Measurements from ENCODE around the gene POLR2E. TPM values are rescaled to one million over a fixed set of nuclear protein-coding genes. Genes with fewer than 3 reads are reported as not detected.

Gene POLR2E
- total and polyA plus RNA-seq, 2 of the 8 experiments (the other 6 are each of a cell fraction or from before 2014, with no cell fraction given) = 281 to 381 TPM

DNA sequence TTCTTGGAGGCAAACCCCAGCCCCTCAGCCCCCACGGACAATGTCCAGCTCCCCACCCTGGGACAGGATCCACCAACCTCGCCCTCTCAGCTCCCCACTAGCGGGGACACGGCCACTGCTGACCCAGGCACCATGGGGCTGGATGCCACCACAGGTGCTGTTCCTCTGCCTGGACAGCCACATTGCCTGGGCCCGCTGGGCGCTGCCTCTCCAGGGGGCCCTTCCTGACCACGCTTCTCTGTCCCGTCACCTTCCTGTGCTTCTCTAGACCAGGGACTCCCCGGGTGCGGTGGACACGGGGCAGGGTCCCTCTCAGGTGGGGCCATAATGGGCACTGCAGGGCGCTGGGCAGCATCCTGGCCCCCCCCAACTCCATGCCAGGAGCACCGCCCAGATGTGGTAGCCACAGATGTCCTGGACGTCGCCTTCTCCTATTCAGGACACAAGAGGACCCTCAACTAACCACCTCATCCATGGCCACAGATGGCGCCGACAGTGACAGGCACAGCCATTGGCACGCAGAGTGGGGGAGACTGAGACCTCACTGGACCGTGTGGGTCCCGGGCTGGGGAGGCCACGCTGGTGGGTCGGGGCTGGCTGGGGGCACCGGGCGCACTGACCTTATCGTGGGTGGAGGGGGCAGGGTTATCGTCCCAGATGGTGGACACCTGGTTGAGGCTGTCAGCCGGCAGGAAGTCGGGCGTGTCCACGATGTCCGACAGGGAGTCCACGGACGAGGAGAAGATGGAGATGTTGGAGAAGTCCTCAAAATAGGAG is 32.0 kb upstream of the POLR2E start:
- no peak overlapping the region for H2BK120ac ChIP-seq (replicated peaks; ENCODE audit: low read depth, low read length)
- DNase-seq (ENCODE audit: low read depth in 1 of 2, low spot score in 2 of 2) (no peak), FAIRE-seq (no peak)
- H4K5ac ChIP-seq (ENCODE audit: insufficient read length, low read depth, low read length) = no peak overlapping the region
- H3K18ac ChIP-seq (ENCODE audit: extremely low read depth, low read length) = no peak overlapping the region
- POLR2A ChIA-PET (ENCODE audit: partially characterized antibody) = no interaction called here
- H4K91ac ChIP-seq (replicated peaks; ENCODE audit: insufficient read length, low read length) = no peak overlapping the region
- H4K8ac ChIP-seq (ENCODE audit: extremely low read depth, insufficient read depth, low read length) = no peak overlapping the region; the same call in 1 of the 2 replicates
- H2AK5ac ChIP-seq (ENCODE audit: low read depth, low read length) = no peak overlapping the region
- no peak overlapping the region; the same call in 1 of the 2 replicates for H2BK5ac ChIP-seq (ENCODE audit: low read depth, low read length)
- WGBS, 2 experiments (ENCODE audit: extremely low coverage in 1 of 2, insufficient coverage in 1 of 2, insufficient read length in 1 of 2, insufficient replicate concordance in 2 of 2, low coverage in 1 of 2, low lambda C conversion rate in 2 of 2, missing lambda C conversion rate in 1 of 2) = 93% methylated on average over 33 of the region's 33 CpGs; no CpG with 5 or more reads in 1 of the 2 experiments
- no peaks in the 10 kb centered on the region for H3K79me2 ChIP-seq (ENCODE audit: control insufficient read depth in 1 of 2, insufficient read depth in 2 of 2, low read length in 2 of 2)
- H4K20me1 ChIP-seq (replicated peaks in 1 of 2; ENCODE audit: control insufficient read depth in 1 of 2, insufficient read depth in 2 of 2, low read length in 2 of 2) = peaks cover 2 to 6% of the 10 kb centered on the region in 2 experiments
- H3K9me3 ChIP-seq (ENCODE audit: insufficient read depth in 2 of 2, low read depth in 1 of 2, low read length in 1 of 2) = no peaks in the 10 kb centered on the region
- H3K79me1 ChIP-seq (ENCODE audit: low read depth, low read length) = peaks cover 9% of the 10 kb centered on the region
- H2BK12ac ChIP-seq (ENCODE audit: low read depth, low read length) = no peak overlapping the region
- peaks cover 4% of the 10 kb centered on the region; the same call in 1 of the 2 replicates for H3K23me2 ChIP-seq (ENCODE audit: low read depth, low read length)
- CTCF ChIA-PET (ENCODE audit: partially characterized antibody) = interaction anchor here (0.6 to 1.5 kb wide), 3 partner anchors 9 to 66 kb away, joined by 3 to 4 read pairs (median 4); no protein-coding TSS in a partner anchor
- H3K4me1 ChIP-seq (replicated peaks in 1 of 4; ENCODE audit: control insufficient read depth in 3 of 4, insufficient read depth in 4 of 4, low read length in 3 of 4) = peaks cover 0 to 9% (median 6%) of the 10 kb centered on the region in 4 experiments; a peak in 6 of 7 replicates
- no peak overlapping the region for H2BK15ac ChIP-seq (ENCODE audit: low read length)
- H3K4me2 ChIP-seq (ENCODE audit: insufficient read depth in 1 of 2, low read depth in 2 of 2, low read length in 2 of 2) = no peak overlapping the region
- H3K23ac ChIP-seq (ENCODE audit: insufficient read length) = no peak overlapping the region
- H3K27ac ChIP-seq (ENCODE audit: low read depth, low read length) = no peak overlapping the region; the same call in 1 of the 2 replicates
- H3K14ac ChIP-seq (ENCODE audit: insufficient read length) = no peak overlapping the region
- no peak overlapping the region for H3K56ac ChIP-seq (replicated peaks; ENCODE audit: insufficient read length, low read depth, low read length)
- H2BK20ac ChIP-seq (ENCODE audit: low read length) = no peak overlapping the region
- peaks cover 2 to 22% (median 4%) of the 10 kb centered on the region in 4 experiments; a peak in 4 of 8 replicates for H3K36me3 ChIP-seq (ENCODE audit: control insufficient read depth in 2 of 4, insufficient read depth in 4 of 4, low read length in 3 of 4)
- H3K4ac ChIP-seq (replicated peaks; ENCODE audit: insufficient read length, low read depth, low read length) = no peak overlapping the region
- no peak overlapping the region for H3K4me3 ChIP-seq (ENCODE audit: extremely low read depth in 1 of 4, insufficient read depth in 2 of 4, low read depth in 3 of 4, low read length in 4 of 4)
- H3K9ac ChIP-seq (replicated peaks in 1 of 4; ENCODE audit: extremely low read depth in 1 of 4, low read depth in 3 of 4, low read length in 3 of 4) = no peak overlapping the region
- H2AFZ ChIP-seq (ENCODE audit: low read length) = no peak overlapping the region
- no peaks in the 10 kb centered on the region for H3K27me3 ChIP-seq (replicated peaks in 1 of 4; ENCODE audit: control insufficient read depth in 3 of 4, extremely low read depth in 1 of 4, insufficient read depth in 3 of 4, low read length in 3 of 4)
- TF ChIP-seq HDAC2 (IDR thresholded peaks at IDR 0.05; ENCODE audit: borderline replicate concordance in 1 of 2, low read depth in 2 of 2, low read length in 2 of 2) = no peak
- TF ChIP-seq HDAC6 (IDR thresholded peaks at IDR 0.05; ENCODE audit: low read depth, low read length) = no peak
- no peak for TF ChIP-seq EZH2 (IDR thresholded peaks at IDR 0.05; ENCODE audit: low read depth, low read length, severe bottlenecking)
- TF ChIP-seq, protein P1, sequence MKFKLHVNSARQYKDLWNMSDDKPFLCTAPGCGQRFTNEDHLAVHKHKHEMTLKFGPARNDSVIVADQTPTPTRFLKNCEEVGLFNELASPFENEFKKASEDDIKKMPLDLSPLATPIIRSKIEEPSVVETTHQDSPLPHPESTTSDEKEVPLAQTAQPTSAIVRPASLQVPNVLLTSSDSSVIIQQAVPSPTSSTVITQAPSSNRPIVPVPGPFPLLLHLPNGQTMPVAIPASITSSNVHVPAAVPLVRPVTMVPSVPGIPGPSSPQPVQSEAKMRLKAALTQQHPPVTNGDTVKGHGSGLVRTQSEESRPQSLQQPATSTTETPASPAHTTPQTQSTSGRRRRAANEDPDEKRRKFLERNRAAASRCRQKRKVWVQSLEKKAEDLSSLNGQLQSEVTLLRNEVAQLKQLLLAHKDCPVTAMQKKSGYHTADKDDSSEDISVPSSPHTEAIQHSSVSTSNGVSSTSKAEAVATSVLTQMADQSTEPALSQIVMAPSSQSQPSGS (IDR thresholded peaks at IDR 0.05; ENCODE audit: low read length) = no peak
- TF ChIP-seq, protein P2, sequence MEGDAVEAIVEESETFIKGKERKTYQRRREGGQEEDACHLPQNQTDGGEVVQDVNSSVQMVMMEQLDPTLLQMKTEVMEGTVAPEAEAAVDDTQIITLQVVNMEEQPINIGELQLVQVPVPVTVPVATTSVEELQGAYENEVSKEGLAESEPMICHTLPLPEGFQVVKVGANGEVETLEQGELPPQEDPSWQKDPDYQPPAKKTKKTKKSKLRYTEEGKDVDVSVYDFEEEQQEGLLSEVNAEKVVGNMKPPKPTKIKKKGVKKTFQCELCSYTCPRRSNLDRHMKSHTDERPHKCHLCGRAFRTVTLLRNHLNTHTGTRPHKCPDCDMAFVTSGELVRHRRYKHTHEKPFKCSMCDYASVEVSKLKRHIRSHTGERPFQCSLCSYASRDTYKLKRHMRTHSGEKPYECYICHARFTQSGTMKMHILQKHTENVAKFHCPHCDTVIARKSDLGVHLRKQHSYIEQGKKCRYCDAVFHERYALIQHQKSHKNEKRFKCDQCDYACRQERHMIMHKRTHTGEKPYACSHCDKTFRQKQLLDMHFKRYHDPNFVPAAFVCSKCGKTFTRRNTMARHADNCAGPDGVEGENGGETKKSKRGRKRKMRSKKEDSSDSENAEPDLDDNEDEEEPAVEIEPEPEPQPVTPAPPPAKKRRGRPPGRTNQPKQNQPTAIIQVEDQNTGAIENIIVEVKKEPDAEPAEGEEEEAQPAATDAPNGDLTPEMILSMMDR (IDR thresholded peaks at IDR 0.05; ENCODE audit: control extremely low read depth in 1 of 3, insufficient read depth in 1 of 3, low read depth in 1 of 3, low read length in 3 of 3) = no peak
